ENCODE measurements around the gene MAN2B1.
A peak's percentile ranks its signal among the peaks of the same experiment; 100 is the strongest.
"Not testable (repeated sequence)": the region's sequence is repeated elsewhere in the genome, so short reads cannot be mapped to it uniquely, and the experiment has no call there.

Gene MAN2B1
- 335 to 490 (median 406) reads per million in 17 experiments for total RNA-seq

DNA sequence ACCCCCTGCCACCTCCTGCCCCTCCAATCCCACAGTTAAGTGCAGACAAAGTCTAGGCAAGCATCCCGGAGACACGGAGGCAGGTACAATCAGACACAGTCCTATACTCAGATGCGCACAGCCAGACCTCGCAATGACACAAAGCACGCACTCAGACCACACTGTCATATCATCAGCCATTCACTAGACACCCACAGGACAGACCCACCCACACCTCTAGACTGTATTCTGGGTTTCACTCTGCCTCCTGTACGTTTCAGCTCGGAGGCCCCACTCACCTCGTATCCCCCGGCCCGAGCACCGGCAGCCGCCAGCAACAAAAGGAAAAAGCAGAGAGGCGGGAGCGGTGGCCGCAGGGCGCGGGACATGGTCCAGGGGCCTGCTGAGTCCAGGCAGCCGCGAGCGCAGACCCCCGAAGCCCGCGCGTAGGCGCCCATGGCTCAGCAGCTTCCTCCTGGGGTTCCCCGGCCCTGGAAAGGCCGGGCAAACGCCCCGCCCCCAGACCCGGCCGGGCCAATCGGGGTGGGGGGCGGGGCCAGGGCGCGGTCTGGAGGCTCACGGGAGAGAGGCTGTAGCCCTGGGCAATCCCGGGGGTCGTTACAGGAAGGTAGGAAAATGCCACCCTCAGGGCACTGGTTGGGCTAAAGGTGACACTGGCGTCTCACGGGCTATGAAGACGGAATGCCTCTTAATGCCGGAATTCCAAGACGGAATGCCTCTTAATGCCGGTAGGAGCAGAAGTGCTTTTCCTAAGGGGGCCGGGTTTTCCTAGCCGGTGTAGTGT, at the start of gene MAN2B1, which contains the start of gene WDR83:
Gene MAN2B1 (minus strand): TSS at position 478 of the 784 bp plus-strand sequence. CDS start 41 bp downstream, at position 437.
Gene WDR83 (plus strand): TSS at position 543 of the 784 bp plus-strand sequence. CDS start 2,984 bp downstream, outside the sequence.
- peak; percentile 91 to 96 (median 94) for DNase-seq

DNA sequence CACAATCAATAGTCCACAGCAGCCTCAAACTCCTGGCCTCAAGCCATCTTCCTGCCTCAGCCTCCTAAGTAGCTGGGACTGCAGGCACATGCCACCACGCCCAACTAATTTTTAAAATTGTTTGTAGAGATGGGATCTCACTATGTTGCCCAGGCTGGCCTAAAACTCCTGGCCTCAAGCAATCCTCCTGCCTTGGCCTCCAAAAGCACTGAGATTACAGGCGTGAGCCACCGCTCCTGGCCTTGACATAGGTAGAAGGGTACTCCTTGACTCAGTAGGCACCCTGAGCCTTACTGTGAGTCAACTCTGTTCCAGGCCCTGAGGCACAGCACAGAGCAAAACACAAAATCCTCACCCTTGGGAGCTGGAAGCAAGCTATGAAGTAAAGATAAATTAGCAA, 49.4 kb upstream of the MAN2B1 start:
- DNase-seq: no peak

- DNase-seq: no peak
Observed at GRCh38 chr19:12715102-12715501, 48.6 kb upstream of the MAN2B1 start.

GRCh38 chr19:12713304-12713703, 46.8 kb upstream of the MAN2B1 start:
- DNase-seq: not testable (repeated sequence)

GRCh38 chr19:12712077-12712476, 45.5 kb upstream of the MAN2B1 start:
- not testable (repeated sequence) for DNase-seq

GRCh38 chr19:12711187-12711586, 44.6 kb upstream of the MAN2B1 start:
- DNase-seq: no peak

GRCh38 chr19:12708641-12709040, 42.1 kb upstream of the MAN2B1 start:
- DNase-seq: no peak

DNA sequence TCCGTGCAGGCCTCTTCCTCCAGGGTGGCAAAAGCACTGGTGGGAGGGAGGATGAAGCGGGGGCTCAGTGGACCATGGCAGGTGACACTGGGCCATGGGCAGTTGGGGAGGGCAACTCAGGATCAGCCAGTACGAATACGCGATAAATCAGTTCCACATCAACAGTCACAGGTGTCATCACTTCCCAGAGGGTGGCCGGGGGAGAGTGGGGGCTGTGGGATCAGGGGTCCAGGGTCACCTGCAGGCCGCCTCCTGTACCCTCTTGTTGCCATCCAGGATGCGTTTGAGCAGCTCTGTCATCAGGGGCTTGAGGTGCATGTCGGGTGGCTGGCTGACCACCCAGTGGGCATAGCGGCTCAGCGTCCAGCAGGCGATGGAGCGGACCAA, 39.8 kb upstream of the MAN2B1 start:
- no peak for DNase-seq

DNA sequence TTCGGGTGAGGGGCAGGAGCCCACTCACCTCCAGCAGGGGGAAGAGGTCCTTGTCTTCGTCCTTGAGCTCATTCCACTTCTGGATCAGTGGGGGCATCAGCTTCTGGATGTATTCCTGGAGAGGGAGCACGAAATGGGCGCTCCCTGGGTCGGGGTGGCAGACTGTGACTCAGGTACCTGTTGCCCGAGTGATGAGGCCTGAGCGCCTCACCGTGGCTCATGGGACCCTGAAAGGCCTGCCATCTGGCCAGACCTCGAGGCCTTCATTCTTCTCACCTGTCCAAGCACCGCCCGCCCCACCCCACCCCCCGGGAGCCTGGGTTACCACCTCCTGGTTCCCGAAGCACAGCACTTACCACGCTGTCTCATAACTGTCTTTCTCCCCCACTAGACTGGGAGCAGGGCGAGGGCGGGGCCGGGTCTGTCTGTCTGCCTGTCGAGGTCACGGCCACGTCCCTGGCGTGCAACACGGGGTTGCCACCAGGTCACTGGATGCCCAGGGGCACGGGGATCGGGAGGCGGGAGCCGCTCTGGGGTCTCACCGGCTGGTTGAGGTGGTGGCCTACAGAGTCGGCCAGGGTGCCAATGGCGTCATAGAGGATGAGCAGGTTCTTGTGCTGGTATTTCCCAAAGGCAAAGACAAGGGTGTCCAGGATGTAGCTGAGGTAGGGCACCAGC, 39.3 kb upstream of the MAN2B1 start:
- no peak for DNase-seq

- no peak for DNase-seq
Observed at GRCh38 chr19:12705169-12705568, 38.6 kb upstream of the MAN2B1 start.

DNA sequence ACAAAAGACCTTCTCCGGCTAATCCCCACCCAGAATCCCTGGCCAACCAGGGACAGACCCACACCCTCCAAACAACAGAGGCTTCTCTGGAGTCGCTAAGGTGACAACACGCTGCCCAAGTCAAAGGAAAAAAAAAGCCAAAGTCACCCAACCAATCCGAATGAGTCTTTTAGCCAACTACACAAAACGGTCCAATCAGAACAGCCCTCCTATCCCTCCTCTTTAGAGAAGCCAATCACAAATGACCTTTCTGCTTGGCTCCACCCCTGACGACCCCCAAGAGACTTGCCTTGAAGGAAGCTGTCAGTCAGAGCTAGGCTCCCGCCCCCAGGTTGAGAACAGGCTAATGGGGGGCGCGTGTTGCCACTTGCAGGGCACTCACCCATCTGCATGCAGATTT, 36.5 kb upstream of the MAN2B1 start:
- DNase-seq: peak in 1 of 4 experiments; percentile 6

GRCh38 chr19:12701596-12702282, 35.2 kb upstream of the MAN2B1 start:
- DNase-seq: no peak

GRCh38 chr19:12698138-12698537, 31.6 kb upstream of the MAN2B1 start:
- DNase-seq: no peak

DNA sequence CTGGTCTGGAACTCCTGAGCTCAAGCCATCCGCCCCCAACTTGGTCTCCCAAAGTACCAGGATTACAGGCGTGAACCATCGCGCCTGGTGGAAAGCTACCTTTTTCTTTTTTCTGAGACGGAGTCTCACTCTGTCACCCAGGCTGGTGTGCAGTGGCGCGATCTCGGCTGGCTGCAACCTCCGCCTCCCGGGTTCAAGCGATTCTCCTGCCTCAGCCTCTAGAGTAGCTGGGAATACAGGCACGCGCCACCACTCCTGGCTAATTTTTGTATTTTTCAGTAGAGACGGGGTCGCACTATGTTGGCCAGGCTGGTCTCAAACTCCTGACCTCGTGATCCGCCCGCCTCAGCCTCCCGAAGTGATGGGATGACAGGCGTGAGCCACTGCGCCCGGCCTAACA, 30.9 kb upstream of the MAN2B1 start:
- DNase-seq: not testable (repeated sequence)

DNA sequence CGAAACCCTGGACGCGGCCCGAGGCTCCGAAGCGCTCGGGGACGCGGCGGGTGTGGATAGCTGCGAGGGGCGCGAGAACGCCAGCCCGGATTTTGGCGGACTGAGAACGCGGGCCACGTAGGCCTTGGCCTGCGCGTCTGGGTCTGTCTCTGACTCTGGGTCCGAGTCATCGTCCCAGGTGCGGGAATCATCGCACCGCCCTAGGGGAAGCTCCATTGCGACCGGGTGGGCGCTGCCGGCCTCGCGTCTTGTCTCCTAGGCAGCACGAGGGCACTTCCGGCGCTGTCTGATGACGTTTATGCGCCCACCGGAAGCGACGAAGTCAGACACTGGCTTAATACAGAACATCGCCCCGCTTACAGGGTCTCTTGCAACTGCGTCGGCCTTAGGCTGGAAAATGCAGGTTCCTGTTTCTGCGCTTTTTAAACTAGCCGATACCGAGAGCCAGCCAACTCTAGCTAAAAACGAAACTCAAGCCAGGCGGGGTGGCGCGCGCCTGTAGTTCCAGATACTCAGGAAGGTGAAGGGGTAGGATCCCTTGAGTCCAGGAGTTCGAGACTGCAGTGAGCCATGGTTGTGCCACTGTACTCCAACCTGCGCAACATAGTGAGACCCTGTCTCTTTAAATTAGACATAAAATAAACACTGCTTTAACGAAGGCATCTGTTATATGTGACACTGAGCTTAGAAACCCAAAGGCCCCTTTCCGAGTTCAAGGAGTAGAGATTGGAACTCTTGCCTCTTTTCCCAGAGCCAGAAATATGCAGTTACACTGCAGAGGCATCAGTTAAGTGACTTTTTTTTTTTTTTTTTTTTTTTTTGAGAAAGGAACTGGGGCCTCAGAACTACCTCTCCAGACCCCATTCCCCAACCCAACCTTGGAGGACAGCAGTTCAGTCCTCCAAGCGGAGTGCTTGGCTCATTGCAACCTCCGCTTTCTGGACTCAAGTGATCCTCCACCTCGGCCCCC, 30.1 kb upstream of the MAN2B1 start, which contains the start of gene FBXW9:
Gene FBXW9 (minus strand): TSS at position 266 of the 970 bp plus-strand sequence. CDS start 50 bp downstream, at position 216.
- peak; percentile 97 to 99 (median 98) for DNase-seq

DNA sequence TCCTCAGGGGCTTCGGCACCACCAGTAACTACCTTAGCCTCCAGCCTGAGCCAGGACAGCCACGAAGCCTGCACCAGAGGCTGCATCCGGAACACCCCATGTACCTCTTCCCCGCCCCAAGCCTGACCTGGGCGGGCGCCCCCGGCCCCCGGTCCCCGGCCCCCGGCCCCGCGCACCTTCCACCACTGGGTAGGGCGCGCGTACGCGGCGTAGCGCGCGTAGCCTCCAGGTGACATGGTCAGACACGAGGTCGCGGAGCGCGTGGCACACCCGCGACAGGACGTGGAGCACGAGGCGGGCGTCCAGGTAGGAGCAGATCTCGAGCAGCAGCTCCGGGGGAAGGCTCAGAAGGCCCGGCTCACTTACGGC, 29.4 kb upstream of the MAN2B1 start:
- DNase-seq: peak in 1 of 4 experiments; percentile 18

- no peak for DNase-seq
Observed at GRCh38 chr19:12695514-12695913, 29.0 kb upstream of the MAN2B1 start.

GRCh38 chr19:12695096-12695495, 28.6 kb upstream of the MAN2B1 start:
- no peak for DNase-seq

DNA sequence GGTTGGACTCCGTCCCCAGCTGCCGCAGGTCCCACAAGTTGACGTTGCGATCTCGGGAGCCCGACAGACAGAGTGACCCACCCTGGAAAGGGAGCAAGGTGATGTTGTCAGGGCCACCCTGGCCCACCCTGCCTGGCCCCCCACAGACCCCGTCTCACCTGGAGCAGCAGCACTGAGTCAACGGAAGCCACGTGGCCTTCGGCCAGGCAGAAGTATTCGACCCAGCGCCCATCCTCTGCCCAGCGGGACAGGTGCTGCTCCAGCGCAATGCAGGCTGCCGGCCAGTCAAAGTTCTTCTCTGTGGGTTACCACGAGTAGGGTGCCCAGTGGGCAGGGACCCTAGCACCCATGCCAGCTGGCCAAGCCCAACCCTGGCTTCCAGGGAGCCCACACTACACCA, 28.1 kb upstream of the MAN2B1 start:
- no peak for DNase-seq

- DNase-seq: no peak
Observed at GRCh38 chr19:12692960-12693359, 26.4 kb upstream of the MAN2B1 start.

- DNase-seq: no peak
Observed at GRCh38 chr19:12689581-12690216, 23.2 kb upstream of the MAN2B1 start.

Data from suppressor macrophage (primary cell).